ENCODE data around the gene LMX1A.

LMX1A gene

DNA sequence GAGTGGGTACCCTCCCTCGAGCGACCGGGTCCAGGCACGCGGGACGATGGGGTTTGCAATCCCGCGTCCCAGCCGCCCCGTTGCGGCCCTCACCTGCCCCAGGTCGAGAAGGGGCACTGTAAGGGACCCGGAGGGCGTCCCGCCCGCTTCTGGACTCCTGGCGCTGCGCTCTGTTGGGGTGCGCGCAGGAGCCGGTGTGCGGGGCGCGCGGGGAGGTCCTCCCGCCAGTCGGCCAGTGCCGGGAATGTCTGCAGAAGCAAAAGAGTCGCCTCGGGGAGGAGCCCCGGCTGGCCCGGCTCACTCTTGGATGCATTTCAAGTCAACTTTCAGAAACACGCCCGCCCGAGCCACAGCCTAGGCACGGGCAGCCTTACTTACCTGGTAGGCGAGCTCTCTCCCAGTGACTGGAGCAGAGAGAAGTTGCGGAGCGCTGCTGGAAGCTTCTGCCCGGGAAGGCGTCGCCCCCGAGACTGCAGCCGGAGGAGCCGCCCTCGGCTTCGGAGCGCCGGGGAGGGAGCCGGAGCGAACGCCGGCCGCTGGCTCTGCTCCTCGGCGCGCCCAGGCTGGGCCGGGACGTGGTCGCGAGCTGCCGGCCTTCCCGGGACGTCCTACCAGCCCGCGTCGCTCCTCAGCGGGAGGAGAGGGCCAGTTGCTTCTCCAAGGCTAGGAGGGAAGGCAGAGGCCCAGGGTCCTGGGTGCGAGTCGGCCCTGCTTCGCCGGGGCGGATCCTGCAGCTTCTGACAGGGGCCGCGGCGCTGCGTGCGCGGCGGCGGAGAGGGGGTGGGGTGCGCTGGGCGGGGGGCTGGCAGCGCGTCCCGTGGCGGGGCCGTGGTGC lies at the start of gene LMX1A:
Gene LMX1A, minus strand, starts transcription at position 739 of the 835 bp plus-strand sequence. CDS start 1,156 bp downstream, outside the sequence.
- no peak for FAIRE-seq

DNA sequence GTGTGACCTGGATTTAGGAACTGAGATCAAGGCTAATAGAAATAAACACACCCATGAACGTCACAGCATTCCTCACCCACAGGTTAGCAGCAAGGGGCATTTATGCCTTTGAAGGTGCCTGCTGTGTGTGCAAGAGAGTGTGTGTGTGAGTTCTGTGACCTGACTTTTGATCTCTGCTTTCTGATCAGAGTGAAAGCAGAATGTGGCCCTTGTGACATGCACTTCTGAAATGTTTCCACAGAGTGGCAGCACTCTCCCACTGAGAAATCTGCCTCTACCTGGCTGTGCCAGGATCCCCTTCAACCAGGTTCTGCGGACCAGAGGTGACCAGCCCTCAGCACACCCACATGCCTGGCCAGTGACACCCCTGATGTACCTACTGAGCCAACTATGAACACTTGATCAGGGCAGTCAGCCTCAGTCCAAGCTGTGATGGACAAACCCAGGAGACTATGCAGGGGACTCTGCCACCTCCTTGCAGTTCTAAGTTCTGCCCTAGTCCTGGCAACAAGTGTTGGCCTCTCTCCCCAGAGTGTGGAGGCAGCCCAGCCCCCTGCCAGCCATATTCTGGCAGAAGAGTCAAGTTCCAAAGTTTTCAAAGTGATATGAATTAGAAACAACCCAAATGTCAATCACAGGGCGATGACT lies 47.4 kb upstream of the LMX1A start:
- no peak for FAIRE-seq

DNA sequence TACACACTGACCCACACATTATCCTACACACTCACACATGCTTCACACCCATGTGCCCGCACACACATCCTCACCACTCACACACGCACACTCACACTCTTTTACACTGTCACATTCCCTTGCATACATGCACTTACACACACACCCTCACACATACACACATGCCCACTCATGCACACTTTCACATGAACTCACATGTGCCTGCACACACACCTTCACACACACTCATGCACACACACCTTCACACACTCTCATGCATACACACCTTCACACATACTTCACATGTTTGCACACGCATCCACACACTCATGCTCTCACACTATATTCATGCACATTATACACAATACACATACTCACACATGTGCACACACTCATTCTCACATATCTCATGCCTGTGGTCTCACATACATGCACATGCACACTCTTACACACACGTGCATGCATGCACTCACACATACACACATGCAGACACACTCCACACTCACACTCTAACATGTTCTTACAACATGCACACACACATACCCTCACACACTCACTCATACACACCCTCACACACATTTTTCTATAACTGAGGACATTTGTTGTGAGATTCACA lies 46.1 kb upstream of the LMX1A start:
- no peak for FAIRE-seq

DNA sequence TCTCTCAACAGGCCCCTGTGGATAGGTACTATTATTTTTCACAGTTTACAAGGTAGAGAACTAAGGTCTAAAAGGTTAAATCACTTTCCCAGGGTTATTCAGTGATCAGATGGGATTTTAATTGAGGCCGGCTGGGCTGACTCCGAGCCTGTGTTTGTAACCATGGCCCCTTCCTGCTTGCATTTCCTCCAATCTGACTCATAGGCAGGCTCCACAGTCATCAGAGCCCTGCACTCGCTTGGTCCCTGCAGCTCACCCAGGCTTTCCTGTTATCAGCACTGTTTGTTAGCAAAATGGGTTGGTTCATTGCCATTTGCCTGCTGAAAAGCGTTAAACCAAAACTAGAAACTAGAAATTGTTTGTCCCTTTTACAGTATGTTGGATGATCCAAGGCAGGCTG lies 41.4 kb upstream of the LMX1A start:
- FAIRE-seq, result no peak

DNA sequence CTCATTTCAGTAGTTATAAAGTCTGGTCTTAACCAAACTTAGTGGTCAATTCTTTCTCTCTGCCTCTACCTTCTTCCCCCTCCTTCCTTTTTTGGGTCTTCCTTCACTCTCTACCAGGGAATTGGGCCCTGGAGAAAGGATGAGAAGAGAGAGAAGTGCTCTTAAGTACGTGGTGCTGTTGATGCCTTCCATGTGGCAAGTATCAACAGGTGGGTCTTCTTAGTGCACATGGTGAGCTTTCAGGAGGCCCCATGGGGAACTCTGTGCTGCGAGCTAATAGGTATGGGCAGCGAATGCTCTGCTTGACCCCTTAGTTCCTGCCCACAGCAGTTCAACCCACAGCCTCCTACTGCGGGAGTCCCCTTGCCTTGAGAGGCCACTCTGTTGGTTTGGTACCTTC lies 39.4 kb upstream of the LMX1A start:
- FAIRE-seq, result no peak

DNA sequence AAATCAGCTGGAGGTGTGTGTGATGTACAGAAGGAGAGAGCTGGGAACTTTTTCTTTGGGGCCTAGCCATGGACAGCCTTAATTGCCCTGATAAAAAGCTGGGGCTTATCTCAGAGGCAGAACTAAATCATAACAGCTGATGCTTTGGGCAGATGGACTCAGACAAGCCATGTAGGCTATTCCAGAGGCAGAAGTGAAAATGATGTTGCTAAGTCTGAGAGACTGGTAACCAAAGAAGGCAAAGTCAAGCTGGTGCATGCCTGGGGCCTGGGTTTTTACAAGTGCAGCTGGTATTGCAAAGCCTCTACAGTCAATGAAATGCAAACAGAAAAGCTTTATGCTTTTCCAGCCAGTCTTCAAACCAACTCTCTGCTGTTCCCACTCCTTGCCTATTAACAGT lies 39.0 kb upstream of the LMX1A start:
- FAIRE-seq, result no peak

DNA sequence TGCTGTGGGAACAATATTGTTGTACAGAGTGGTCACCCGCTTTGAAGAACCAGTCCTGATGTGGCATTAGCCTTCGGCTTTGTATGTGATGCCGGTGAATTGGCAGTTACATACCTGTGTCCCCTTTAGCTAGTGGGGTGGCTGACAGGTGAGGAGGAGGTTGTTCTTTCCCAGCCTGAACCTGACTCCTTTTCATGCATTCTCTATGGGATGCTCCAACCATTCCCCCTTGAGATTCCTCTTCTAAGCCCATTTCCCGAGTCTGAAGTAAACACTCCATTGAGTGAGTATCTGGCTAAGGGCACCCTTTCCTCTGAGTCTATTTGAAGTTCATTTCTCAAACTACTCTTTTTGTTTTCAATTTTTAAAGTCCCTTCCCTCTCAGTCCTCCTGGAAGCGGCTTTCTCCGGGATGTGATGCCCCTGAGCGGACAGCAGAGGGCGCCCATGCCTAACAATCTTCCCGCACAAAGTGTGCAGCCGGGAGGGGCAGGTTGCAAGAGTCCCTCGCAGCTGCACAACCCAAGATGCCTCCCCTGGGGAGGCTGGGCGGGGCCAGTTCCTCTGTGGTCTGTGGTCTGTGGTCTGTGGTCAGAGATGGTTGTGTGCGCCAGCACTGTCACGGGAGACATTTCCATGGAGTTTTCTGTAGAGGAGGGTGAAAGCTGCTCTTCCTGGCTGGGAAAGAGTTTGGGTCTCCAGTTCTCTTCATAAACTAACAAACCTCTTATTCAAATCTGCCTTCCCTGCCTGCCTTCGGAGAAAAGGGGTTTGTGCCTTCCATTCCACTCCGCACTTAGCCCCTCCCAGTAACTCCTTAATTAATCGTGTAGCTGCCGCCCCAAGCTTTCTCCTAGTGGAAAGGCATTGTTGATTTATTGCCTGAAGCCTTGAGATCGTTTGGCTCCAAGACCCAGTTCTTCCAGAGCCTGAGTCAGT lies 36.4 kb upstream of the LMX1A start:
- no peak for FAIRE-seq

DNA sequence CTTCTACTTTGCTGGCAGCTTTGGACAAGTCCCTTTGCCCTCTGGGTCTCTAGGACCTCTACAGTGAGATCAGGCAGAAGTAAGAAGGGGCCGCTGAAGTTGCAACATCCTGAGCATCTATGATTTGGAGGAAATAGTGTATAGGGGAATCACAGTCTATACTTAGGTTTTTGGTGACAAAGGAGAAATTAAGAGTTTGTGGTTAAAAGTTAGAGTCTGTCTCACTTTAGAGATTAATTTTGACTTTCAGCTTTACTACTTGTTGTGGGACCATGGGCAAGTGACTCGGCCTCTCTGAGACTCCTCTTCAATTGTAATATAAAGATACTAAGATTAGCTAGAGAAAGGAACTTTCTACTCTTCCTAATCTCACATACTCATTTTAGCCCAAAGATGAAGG lies 33.1 kb upstream of the LMX1A start:
- no peak for FAIRE-seq

DNA sequence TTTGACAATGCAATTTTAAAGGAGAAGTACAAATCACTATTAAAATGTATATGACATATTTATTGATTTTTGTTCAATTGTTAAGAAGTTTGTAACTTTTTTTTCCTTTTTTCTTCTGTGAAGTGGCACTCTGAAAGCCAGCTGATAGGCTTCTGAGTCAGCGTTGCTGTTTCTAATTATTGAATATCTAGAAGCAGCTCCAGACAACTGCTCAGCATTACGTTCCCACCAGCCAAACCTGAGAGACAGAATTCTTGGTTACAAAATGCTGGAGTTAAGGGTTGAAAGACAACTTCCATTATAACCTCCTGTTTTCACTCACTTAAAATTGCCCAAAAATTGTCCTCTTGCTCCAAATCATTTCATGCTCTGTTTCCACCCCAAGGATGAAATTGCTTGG lies 31.4 kb upstream of the LMX1A start:
- peak; percentile 12 for FAIRE-seq

DNA sequence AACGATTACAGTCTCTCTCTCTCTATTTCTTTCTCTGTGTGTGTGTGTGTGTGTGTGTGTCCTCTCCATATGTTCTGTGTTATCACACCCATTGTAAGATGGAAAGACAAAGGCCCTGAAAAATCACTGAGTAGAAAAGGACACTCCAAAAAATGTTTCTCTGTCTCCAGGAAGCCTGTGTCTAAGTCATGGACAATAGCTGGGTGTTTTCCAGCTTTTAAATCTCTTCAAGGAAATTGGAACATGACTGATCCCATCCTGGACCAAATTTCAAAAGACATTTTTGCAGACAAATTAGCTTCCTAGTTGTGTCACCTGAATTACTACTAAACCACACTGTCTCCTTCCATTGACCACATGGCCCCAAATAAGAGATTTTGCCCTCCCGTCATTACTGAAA lies 31.0 kb upstream of the LMX1A start:
- FAIRE-seq, result no peak

DNA sequence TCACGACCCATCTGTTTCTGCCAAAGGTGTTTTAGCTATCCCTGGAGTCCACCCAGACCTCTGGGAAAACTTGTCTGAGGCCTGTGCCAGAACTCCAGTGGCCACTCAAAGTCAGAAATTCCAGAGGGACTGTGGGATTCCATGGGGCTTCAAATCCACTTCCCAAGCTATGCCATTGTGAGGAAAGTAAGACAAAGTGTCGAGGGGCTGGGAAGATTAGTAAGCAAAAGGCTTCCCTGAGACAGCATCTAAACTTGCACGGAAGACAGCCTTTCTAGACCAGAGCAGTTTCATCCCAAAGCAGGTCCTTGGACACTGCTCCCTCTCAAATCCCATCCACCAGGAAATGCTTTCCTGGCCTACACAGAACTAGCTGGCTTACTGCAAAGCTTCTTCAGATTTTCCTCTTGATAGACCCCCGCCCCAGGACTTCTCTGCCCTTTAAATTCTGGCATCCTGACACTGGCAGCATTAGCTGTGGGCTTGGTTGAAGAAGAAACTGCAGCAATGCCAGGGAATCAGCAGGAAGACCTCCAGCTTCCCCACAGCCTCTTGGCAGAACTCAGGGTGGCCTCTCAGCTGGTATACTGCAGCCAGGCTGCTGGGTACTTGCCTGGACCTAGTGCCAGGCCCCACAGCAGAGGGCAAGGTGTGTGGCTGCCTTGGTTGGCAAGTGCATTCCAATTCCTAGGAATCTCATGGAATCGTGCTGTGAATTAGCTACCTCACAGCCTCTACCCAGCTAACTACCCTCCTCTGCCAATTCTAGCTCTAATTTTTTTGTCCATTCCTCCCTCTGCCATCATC lies 27.3 kb upstream of the LMX1A start:
- no peak for FAIRE-seq

DNA sequence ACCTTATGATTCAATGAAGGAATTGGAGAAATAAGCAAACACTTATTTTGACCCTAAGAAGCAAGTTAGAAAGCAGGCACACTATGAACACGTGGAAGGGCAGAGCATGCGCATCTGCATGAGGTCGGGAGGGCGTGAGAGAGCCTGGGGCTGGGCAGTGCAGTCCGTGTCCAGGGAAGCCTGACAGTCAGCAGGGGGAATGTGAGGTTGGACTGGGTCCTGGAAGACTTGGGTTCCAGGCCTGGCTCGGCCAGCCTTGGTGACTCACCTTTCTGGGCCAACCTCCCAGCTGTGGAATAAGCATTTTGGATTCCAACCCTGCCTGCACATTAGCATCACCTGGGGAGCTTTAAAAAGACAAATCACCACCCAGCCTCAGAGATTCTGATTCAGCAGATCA lies 26.6 kb upstream of the LMX1A start:
- no peak for FAIRE-seq

DNA sequence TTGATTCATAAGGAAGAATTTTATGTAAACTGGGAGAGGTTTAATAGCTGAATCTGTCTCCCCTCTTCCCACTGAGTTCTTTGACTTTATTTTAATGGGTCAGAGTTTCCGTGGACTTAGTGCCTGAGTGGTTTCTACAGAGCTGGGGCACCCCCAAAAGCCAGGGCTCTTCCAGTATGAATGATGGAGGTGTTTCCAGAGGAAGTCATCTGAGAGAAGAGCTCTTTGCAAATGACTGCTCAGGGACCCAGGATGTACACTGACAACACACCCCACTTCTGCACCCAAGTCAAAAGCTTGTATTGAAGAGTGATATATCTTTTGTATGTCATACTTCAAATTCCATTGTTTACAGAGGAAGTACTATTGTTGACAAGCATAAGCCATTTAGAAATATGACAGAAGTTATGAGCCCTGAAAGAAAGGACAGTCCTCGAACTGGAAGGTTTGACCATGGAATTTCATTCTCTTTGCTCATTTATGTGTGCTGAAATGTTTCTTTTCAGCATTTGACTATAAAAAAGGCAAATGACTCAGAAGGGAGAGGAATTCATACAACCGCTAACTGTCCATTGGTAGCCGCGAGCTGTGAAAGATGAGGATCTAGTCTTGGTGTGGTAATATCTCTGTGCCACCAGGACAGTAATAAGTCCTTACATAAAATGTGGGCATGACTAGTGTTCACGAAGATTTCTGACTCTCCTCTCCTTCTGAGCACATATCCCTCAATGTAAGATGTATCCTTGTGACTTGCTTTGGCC lies 25.4 kb upstream of the LMX1A start:
- no peak for FAIRE-seq

DNA sequence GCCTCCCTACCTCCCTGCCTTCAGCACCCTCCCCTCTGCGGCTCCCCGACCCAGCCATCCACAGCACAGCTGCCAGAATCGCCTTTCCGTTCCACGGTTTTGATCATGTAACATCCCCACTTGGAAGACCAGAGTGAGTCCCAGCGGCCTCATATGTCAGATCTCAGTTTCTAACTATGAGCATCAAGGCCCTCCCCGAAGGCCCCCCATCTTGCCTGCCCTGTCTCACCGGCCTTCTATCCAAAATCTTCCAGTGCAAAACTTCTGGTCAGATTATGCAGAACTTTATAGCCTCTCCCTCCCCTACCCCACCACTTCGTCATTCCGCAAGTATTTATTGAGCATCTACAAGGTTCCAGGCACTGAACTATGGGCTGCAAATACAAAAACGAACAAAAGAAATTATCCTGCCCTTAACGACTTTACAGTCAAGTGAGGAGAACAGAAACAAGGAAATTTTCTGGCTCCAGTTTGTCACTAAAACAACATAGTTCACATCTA lies 20.3 kb upstream of the LMX1A start:
- FAIRE-seq, result no peak

DNA sequence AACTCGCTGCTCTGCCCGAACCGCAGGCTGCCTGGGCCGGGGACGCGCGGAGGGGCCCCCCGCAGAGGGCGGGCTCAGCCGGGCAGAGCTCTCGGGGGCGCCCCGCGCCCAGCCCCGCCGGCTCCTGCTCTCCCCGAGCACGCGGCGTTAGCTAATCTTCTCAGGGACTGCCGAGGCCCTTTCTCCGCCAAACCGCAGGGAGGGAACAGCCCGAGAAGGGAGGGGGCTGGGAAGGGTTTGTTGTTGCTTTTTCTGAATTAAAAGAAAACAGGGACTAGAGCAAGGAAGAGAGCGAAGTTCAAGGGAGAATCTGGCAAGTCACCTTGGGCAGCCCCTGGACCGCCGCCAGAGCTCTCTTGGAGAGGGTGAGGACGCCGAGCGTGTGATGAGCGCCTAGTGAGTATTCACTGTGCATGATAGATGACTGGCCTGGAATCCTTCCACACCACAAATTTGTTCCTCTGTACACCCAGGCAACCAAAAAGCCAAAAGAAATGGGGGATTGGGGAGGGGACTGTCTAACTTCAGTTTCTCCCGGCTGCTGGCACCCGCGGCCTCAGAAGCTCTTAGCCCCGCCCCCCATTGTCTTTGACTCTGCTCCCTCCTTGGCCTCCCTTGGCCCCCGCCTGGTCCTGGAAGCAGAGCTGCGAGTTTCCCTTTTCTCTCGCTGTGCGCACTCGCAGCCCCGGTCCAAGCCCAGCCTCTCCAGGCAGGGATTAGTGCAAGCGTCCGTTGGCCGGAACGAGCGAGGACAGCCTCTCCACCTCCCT lies 19.7 kb upstream of the LMX1A start:
- FAIRE-seq, result peak; percentile 15

DNA sequence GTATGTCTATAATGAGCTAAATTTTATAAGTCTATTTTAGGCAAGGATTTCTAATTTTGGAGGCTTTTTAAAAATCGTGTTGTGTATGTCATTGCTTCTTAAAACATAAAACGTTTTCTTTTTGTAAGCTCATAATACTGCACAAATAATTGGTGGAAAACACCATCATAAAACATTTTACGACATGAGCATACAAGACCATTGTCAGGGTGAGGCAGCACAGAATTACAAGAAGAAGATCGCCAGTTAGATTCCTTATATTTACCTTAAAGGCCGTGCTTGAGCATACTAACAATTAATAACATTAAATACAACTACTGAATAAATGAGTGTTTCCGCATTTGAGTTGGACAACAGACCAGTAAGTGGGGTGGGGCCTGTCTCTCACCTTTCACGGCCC lies 19.1 kb upstream of the LMX1A start:
- FAIRE-seq, result no peak

DNA sequence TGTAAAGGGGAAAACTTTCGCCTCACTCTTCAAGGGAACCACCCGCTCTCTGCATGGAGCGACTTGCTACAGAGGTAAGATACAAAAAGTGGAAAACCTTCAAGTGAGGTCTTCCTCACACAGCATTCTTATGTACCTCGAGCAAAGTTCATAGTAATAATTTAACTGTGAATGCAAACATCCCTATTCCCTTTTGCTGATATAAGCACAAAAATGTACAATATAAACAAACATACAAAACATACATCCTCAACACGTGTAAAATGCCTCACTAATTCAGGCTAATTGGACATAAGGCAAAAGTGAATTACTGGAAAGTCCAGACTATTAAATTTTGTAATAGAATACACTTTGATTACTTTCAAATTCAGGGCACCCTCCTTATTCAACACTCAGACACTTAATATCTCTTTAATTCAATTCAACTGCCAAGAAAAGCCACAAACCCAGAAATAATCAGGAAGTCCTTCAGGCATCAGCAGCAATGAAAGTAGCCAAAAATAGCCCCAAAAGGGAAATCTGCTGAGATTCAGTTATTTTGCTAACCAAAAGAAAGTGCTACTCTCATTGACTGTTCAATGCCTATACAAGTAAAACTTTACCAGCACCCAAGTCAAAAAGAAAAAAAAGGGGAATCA lies 15.2 kb upstream of the LMX1A start:
- FAIRE-seq, result no peak

DNA sequence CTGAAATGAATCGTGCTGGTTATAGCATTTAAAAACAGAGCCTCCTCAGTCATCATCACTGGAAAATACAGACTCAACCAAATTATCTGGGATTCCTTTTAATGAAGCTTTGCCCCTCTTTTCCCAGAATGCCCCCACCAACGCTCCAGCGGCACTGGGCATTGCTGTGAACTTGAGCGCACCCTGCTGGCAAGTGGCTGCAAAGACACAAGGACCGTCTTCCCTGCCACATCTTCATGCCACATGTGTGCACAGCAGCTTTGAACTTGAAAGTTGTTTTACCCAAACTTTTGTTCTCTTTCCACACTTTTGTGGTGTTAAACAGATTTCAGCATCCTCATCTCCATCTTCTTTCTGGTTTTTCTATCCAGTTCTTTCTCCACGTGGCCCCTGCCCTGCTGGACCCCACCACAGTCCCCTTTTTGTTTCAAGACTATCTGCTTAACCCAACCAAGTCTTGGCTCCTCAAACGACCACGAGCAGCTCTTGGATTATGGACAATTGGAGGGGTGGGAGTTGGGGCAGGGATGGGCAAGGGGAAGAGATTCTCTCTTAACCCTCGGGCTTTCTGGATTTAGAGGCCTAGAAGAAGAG lies 12.8 kb upstream of the LMX1A start:
- no peak for FAIRE-seq

DNA sequence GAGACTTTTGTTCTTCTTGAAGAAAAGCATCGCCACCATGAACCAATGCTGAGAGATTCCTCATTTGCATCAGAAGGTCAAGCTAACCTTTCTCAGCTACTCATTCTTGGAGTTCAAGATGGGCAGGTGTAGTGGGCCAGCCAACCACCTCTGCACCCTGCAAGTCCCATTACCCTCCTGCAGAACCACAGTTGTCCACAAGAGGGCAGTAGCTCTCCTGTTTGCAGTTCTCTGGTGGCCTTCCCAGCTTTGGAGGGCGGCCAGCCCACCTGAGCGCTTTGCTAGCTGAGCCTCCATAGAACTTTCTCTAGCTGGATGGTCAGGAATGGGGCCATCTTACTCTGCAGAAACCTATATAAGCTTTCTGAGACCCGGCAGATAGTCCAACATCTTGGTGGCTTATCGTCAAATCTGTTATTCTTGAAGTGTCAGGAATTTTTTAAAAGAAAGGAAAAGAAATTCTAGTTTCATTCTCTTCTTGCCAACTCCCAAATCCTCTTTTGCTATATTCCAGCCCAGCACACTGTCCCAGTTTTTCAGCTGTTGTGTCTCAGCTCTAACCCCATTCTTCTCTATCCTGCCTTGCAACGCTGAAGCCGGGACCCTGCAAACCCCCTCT lies 11.0 kb upstream of the LMX1A start:
- no peak for FAIRE-seq

Measured in endometrium (tissue), 2 donors.